Neural cell (in vitro differentiated cells): ENCODE data around the gene KIT. TPM values are rescaled to one million over a fixed set of nuclear protein-coding genes. Genes with fewer than 3 reads are reported as not detected.

Source experiments
- H2AFZ ChIP-seq: fragments of 200-600, 300-800 bp; sonication (generic), shearing (Covaris generic); 2 replicates; pipeline ENCODE4 v1.6.0; 2014; ENCODE audit warnings: low read depth, mild to moderate bottlenecking, antibody characterized with exemption, low read length, moderate library complexity
- H3F3A ChIP-seq: fragments of 200-600 bp; shearing (Covaris generic); 2 replicates; pipeline ENCODE4 v1.6.1; 2016; ENCODE audit warnings: mild to moderate bottlenecking, moderate library complexity, mixed read lengths, antibody characterized with exemption, low read length; ENCODE audit not compliant: insufficient read depth, poor library complexity, severe bottlenecking
- H3K27ac ChIP-seq: fragments of 200-600, 300-800 bp; sonication (generic), shearing (Covaris generic); 2 replicates; pipeline ENCODE4 v1.5.1; 2014; ENCODE audit warnings: mild to moderate bottlenecking, low read length, moderate library complexity
- H3K27me3 ChIP-seq: fragments of 300-800, 200-600 bp; sonication (generic), shearing (Covaris generic); 2 replicates; pipeline ENCODE4 v1.6.0; 2014; ENCODE audit warnings: mild to moderate bottlenecking, low read depth, low read length, moderate library complexity; ENCODE audit not compliant: insufficient read depth
- H3K36me3 ChIP-seq: fragments of 300-800, 200-600 bp; sonication (generic), shearing (Covaris generic); 2 replicates; pipeline ENCODE4 v1.5.1; 2014; ENCODE audit warnings: mild to moderate bottlenecking, antibody characterized with exemption, low read length, moderate library complexity; ENCODE audit not compliant: insufficient read depth
- H3K4me2 ChIP-seq: fragments of 300-800, 200-600 bp; sonication (generic), shearing (Covaris generic); 2 replicates; pipeline ENCODE4 v1.6.0; 2014; ENCODE audit warnings: mild to moderate bottlenecking, low read length
- H3K4me3 ChIP-seq: fragments of 300-800, 200-600 bp; sonication (generic), shearing (Covaris generic); 2 replicates; pipeline ENCODE4 v1.5.1; 2014; ENCODE audit warnings: mild to moderate bottlenecking, low read length, moderate library complexity
- H3K79me2 ChIP-seq: fragments of 200-600 bp; shearing (Covaris generic); replicated peaks from 2 replicates; pipeline ENCODE4 v1.6.0; 2014; ENCODE audit warnings: mild to moderate bottlenecking, low read length, moderate library complexity; ENCODE audit not compliant: insufficient read depth
- H3K9ac ChIP-seq: fragments of 300-800, 200-600 bp; sonication (generic), shearing (Covaris generic); 2 replicates; pipeline ENCODE4 v1.6.1; 2016; ENCODE audit warnings: mild to moderate bottlenecking, low read length, mixed read lengths
- H3K9me2 ChIP-seq: fragments of 200-600 bp; shearing (Covaris generic); 2 replicates; pipeline ENCODE4 v1.6.1; 2016; ENCODE audit warnings: mild to moderate bottlenecking, low read length, mixed read lengths; ENCODE audit not compliant: insufficient read depth
- H3K9me3 ChIP-seq: fragments of 200-600, 300-800 bp; sonication (generic), shearing (Covaris generic); 2 replicates; pipeline ENCODE4 v1.6.1; 2016; ENCODE audit warnings: mild to moderate bottlenecking, mixed run types, low read length, moderate library complexity, mixed read lengths
- H4K20me1 ChIP-seq: fragments of 200-600 bp; shearing (Covaris generic); 2 replicates; pipeline ENCODE4 v1.6.1; 2016; ENCODE audit warnings: mild to moderate bottlenecking, mixed run types; ENCODE audit not compliant: insufficient read depth
- EP300 ChIP-seq: fragments of 450-650 bp; conservative IDR thresholded peaks from 2 replicates; pipeline ENCODE4 v1.6.1; 2014; ENCODE audit warnings: antibody characterized with exemption, mild to moderate bottlenecking, moderate library complexity; ENCODE audit not compliant: poor library complexity, severe bottlenecking
- EZH2 ChIP-seq: fragments of 200-600, 300-800 bp; shearing (Covaris generic), sonication (generic); IDR thresholded peaks from 2 replicates; pipeline ENCODE4 v1.6.1; 2014; ENCODE audit warnings: antibody characterized with exemption, low read length, borderline replicate concordance, mild to moderate bottlenecking; ENCODE audit not compliant: insufficient read depth, poor library complexity, severe bottlenecking
- MXI1 ChIP-seq: fragments of 450-650 bp; conservative IDR thresholded peaks from 2 replicates; pipeline ENCODE4 v1.6.1; 2014; ENCODE audit warnings: antibody characterized with exemption, mild to moderate bottlenecking; ENCODE audit not compliant: poor library complexity, severe bottlenecking
- POLR2AphosphoS5 ChIP-seq: IDR thresholded peaks from 2 replicates; pipeline ENCODE4 v1.6.1; 2012
- RAD21 ChIP-seq: fragments of 450-650 bp; conservative IDR thresholded peaks from 2 replicates; pipeline ENCODE4 v1.6.1; 2014; ENCODE audit warnings: antibody characterized with exemption, mild to moderate bottlenecking, moderate library complexity
- SMC3 ChIP-seq: fragments of 450-650 bp; conservative IDR thresholded peaks from 2 replicates; pipeline ENCODE4 v1.6.1; 2014; ENCODE audit warnings: antibody characterized with exemption, mild to moderate bottlenecking, moderate library complexity; ENCODE audit not compliant: poor library complexity
- TAF1 ChIP-seq: IDR thresholded peaks from 2 replicates; pipeline ENCODE4 v1.6.1; 2012; ENCODE audit warnings: low read depth
- polyA plus RNA-seq: library from polyadenylated mRNA; depleted of rRNA; stranded (reverse); fragments of >200 nt; gene quantifications from 2 replicates; pipeline ENCODE4 v1.2.3, GENCODE V29; 2014
- TF ChIP-seq, protein P1 (sequence below): fragments of 450-650 bp; IDR thresholded peaks from 2 replicates; pipeline ENCODE4 v1.5.1; 2014; ENCODE audit warnings: antibody characterized with exemption, mild to moderate bottlenecking, moderate library complexity; ENCODE audit not compliant: poor library complexity, severe bottlenecking
- TF ChIP-seq, protein P2 (sequence below): IDR thresholded peaks from 2 replicates; pipeline ENCODE4 v1.6.1; 2012; ENCODE audit warnings: borderline replicate concordance

The KIT gene
- polyA plus RNA-seq, 1 donor from 2014 or later, result 0.95 TPM

DNA sequence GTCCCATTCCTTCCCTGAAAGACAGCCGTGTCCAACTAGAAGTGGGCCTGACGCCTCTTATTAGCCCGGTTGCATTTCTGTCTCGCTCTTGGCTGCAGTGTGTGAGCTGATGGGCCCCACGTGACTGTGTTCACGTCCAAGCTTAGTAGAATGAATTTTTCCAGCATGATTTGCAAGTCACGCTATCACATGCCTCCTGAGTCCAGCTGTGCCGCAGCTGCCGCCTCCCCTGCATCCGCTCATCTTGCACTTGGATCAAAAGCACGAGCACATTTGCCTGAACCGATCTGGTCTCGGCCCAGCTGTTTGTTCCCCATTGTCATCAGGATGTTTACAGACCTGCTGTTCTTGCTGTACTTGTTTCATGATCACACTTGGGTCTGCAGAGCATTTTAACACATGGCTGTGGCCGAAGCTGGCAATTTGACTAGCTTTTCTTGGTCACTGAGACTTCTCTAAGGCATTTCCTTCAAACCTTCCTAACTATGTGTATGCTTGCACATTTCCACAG lies 126.5 kb downstream of the KIT start:
- no peaks in the 10 kb centered on the region for H3K27me3 ChIP-seq
- no peak overlapping the region for H3K9ac ChIP-seq
- H3K27ac ChIP-seq, result no peak overlapping the region
- H3K79me2 ChIP-seq, result no peaks in the 10 kb centered on the region
- no peaks in the 10 kb centered on the region for H3K36me3 ChIP-seq
- H3K9me2 ChIP-seq, result no peaks in the 10 kb centered on the region
- H3F3A ChIP-seq, result no peaks in the 10 kb centered on the region
- TF ChIP-seq RAD21 (no peak), MXI1 (no peak), EZH2 (no peak), EP300 (no peak), POLR2AphosphoS5 (no peak), TAF1 (no peak), SMC3 (no peak)
- TF ChIP-seq, protein P1, sequence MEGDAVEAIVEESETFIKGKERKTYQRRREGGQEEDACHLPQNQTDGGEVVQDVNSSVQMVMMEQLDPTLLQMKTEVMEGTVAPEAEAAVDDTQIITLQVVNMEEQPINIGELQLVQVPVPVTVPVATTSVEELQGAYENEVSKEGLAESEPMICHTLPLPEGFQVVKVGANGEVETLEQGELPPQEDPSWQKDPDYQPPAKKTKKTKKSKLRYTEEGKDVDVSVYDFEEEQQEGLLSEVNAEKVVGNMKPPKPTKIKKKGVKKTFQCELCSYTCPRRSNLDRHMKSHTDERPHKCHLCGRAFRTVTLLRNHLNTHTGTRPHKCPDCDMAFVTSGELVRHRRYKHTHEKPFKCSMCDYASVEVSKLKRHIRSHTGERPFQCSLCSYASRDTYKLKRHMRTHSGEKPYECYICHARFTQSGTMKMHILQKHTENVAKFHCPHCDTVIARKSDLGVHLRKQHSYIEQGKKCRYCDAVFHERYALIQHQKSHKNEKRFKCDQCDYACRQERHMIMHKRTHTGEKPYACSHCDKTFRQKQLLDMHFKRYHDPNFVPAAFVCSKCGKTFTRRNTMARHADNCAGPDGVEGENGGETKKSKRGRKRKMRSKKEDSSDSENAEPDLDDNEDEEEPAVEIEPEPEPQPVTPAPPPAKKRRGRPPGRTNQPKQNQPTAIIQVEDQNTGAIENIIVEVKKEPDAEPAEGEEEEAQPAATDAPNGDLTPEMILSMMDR, result no peak
- TF ChIP-seq, protein P2, sequence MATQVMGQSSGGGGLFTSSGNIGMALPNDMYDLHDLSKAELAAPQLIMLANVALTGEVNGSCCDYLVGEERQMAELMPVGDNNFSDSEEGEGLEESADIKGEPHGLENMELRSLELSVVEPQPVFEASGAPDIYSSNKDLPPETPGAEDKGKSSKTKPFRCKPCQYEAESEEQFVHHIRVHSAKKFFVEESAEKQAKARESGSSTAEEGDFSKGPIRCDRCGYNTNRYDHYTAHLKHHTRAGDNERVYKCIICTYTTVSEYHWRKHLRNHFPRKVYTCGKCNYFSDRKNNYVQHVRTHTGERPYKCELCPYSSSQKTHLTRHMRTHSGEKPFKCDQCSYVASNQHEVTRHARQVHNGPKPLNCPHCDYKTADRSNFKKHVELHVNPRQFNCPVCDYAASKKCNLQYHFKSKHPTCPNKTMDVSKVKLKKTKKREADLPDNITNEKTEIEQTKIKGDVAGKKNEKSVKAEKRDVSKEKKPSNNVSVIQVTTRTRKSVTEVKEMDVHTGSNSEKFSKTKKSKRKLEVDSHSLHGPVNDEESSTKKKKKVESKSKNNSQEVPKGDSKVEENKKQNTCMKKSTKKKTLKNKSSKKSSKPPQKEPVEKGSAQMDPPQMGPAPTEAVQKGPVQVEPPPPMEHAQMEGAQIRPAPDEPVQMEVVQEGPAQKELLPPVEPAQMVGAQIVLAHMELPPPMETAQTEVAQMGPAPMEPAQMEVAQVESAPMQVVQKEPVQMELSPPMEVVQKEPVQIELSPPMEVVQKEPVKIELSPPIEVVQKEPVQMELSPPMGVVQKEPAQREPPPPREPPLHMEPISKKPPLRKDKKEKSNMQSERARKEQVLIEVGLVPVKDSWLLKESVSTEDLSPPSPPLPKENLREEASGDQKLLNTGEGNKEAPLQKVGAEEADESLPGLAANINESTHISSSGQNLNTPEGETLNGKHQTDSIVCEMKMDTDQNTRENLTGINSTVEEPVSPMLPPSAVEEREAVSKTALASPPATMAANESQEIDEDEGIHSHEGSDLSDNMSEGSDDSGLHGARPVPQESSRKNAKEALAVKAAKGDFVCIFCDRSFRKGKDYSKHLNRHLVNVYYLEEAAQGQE, result no peak
- no peak overlapping the region for H3K4me3 ChIP-seq
- H4K20me1 ChIP-seq, result no peaks in the 10 kb centered on the region
- no peak overlapping the region for H3K4me2 ChIP-seq
- no peaks in the 10 kb centered on the region for H3K9me3 ChIP-seq
- H2AFZ ChIP-seq, result no peak overlapping the region
